ENCODE data around the gene GABBR2.
"Not testable (repeated sequence)": the region's sequence is repeated elsewhere in the genome, so short reads cannot be mapped to it uniquely, and the experiment has no call there.

GABBR2 gene

DNA sequence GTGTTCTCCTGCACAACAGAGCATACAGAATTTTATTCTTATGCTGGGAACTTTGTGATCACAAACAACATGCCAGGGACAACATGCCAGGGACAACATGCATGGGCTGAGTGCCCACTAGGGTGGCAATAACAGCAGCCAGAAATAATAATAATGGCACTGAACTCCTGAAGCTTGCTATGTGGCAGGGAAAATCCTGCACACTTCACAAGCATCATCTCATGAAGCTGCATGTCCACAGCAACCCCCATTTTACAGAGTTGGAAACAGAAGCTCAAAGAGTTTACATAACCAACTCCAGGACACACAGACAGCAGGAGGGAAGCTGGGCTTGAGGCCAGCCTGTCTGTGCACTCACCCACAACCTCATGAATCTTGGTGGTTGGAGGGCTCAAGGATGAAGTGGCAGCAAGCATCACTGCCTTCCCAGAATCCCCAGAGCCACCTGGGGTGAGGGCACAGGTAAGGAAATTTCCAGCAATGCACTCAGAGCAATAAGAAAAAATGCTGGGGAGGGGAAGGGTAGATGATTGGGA is 111.4 kb downstream of the GABBR2 start:
- Mint-ChIP-seq H3K27ac (no peak overlapping the region), H3K4me1 (ENCODE audit: low read depth) (no peaks in the 10 kb centered on the region), H3K27me3 (ENCODE audit: low read depth) (peaks cover 3% of the 10 kb centered on the region), H3K9me3 (no peaks in the 10 kb centered on the region), H3K36me3 (ENCODE audit: low read depth) (no peaks in the 10 kb centered on the region), H3K4me3 (no peak overlapping the region)
- no peak for DNase-seq (ENCODE audit: low spot score)

DNA sequence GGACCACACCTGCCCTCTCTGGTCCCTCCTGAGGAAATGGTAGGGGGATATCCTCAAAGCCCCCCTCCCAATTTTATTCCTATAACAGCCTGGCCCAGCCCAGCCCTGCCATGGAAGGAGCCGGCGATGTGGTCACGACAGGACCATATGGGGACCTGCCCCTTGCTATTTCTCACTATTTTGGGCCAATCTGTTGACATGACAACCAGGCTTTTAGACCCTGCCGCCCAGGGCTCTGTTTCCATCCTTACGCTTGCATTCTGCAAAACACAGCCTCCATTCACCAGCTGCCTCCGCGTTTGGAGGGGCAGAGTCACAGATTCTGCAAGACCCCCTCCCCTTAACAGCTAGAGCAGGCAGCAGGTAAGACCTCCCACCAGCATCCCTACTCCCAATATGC is 112.2 kb downstream of the GABBR2 start:
- Mint-ChIP-seq H3K27me3 (ENCODE audit: low read depth) (peaks cover 3% of the 10 kb centered on the region), H3K4me3 (no peak overlapping the region), H3K4me1 (ENCODE audit: low read depth) (no peaks in the 10 kb centered on the region), H3K9me3 (no peaks in the 10 kb centered on the region), H3K27ac (no peak overlapping the region), H3K36me3 (ENCODE audit: low read depth) (no peaks in the 10 kb centered on the region)
- no peak for DNase-seq (ENCODE audit: low spot score)

DNA sequence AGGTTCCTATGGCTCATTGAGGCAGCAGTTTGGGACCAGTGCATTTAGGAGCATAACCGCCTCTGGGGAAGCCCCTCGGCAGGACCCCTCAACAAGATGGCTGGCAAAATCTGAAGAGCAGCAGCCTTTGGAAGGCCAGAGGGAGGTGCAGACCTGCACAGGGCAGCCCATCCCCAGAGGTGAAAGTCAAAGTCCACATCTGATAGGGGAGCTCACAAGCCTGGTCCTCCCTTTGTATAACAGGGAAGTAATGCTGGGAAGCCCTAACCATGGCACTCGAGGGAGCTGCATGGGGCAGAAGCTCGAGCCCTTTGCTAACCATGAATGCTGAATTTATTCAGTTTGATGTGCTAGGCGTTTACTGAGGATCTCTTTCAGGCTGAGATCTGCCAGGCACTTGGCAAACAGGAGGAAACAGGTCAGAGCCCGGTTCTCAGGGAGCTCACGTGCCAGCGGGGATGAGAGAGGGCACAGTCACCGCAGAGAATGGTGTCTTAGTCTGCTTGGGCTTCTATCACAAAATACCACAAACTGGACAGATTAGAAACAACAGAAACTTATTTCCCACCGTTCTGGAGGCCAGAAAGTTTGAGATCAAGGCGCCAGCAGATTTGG is 114.1 kb downstream of the GABBR2 start:
- no peak overlapping the region for H3K4me3 Mint-ChIP-seq
- DNase-seq (ENCODE audit: low spot score), result no peak
- no peak overlapping the region for H3K27ac Mint-ChIP-seq
- no peaks in the 10 kb centered on the region for H3K4me1 Mint-ChIP-seq (ENCODE audit: low read depth)
- peaks cover 3% of the 10 kb centered on the region for H3K27me3 Mint-ChIP-seq (ENCODE audit: low read depth)
- no peaks in the 10 kb centered on the region for H3K36me3 Mint-ChIP-seq (ENCODE audit: low read depth)
- no peaks in the 10 kb centered on the region for H3K9me3 Mint-ChIP-seq

DNA sequence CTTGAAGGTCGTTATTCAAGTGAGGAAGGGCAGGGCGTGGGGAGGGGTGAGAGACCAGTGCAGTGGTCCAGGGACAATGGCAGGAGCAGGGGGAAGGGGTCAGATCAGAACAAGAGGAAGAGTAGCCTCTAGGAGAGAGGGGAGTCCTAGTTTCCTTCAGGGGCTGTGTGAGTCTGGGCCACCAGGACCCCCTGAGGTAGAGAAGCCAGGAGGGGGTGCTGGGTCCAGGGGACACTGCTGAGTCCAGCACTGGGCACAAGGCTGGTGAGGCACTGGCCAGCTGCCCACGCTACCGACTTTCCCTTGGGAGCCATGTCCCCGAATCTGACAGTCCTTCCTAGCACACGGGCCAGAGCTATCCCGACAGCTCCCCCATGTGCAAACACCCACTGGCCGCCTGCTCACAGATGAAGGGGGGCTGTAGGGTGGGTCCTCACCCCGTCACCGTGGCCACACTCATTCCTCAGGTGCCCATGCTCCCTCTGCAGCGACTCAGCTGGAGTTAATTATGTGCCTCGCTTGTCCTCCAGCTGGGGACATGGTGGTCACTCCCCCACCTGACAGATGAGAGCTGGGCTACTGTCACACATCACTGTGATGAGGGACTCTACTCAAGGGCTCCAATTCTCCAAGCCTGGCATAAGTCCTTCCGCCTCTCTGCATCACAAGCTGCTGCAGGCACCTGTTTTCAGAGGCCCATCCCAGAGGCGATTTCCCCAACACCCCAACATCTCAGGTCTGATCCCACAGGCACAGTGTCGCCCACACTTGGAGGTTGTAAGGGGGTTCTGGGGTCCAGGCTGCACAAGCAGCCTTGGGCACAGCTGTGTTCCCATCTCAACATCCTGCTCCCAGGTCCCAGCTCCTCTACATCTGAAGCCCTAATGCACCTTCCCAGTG is 115.1 kb downstream of the GABBR2 start:
- Mint-ChIP-seq H3K4me1 (ENCODE audit: low read depth) (no peaks in the 10 kb centered on the region), H3K27ac (no peak overlapping the region), H3K27me3 (ENCODE audit: low read depth) (peaks cover 7% of the 10 kb centered on the region), H3K36me3 (ENCODE audit: low read depth) (no peaks in the 10 kb centered on the region), H3K9me3 (no peaks in the 10 kb centered on the region), H3K4me3 (no peak overlapping the region)
- no peak for DNase-seq (ENCODE audit: low spot score)

DNA sequence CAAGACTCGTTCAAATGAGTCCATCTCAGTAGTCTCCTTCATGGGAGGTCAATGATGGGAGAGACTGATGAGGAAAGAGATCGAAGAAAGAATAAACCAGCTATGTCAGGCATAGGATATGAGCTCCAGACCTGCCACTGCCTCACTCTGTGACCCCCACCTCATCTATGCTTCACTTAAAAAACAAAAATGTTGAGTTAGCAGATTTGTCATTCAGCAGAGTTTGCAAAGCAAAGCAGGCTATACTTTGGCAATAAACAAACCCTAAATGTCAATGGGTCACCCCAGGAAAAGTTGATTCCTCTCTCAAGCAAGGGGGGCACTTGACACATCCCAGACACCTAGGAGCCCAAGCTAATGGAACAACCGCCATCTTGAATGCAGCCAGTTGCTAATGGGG is 117.0 kb downstream of the GABBR2 start:
- no peaks in the 10 kb centered on the region for H3K4me1 Mint-ChIP-seq (ENCODE audit: low read depth)
- DNase-seq (ENCODE audit: low spot score), result no peak
- H3K27ac Mint-ChIP-seq, result no peak overlapping the region
- H3K9me3 Mint-ChIP-seq, result no peaks in the 10 kb centered on the region
- peaks cover 12% of the 10 kb centered on the region for H3K27me3 Mint-ChIP-seq (ENCODE audit: low read depth)
- no peaks in the 10 kb centered on the region for H3K36me3 Mint-ChIP-seq (ENCODE audit: low read depth)
- no peak overlapping the region for H3K4me3 Mint-ChIP-seq

DNA sequence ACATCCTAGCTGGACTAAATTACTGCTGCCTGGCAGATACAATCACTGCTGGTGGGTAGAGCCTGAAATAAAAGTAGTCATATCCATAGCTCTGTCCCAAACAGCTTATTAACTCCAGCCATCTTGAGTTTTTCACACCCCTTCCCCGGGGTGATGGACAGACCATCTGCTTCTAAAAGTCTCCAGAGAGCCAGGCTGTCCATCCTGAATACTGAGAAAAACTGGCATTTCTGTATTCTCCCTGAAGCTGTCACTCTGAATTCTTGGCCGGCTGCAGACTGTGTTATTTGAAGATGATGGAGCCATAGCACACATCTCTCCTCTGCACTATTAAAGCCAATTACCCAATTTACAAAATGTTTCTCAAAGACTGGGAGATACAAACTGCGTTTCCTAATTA is 118.6 kb downstream of the GABBR2 start:
- Mint-ChIP-seq H3K4me1 (ENCODE audit: low read depth) (no peaks in the 10 kb centered on the region), H3K27me3 (ENCODE audit: low read depth) (peaks cover 14% of the 10 kb centered on the region), H3K27ac (no peak overlapping the region), H3K4me3 (no peak overlapping the region), H3K9me3 (no peaks in the 10 kb centered on the region), H3K36me3 (ENCODE audit: low read depth) (no peaks in the 10 kb centered on the region)
- no peak for DNase-seq (ENCODE audit: low spot score)

DNA sequence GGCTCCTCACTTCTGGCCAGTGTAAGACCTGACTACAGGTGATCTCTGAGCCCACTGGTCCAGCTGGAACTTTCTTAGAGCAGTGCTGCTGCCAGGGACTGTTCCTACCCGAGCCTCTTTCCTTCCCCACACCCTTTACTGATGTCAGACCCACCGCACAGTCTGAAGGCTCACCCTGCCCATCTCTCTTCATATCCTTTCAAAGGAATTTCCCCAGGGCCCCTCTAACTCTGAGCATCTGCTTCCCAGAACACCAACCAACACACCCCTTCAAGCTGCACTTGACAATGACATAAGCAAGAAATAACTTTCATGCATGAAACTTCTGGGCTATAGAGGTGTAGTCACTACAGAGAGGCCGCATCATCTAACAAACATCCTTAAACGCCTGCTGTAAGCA is 119.6 kb downstream of the GABBR2 start:
- H3K4me3 Mint-ChIP-seq, result no peak overlapping the region
- no peak for DNase-seq (ENCODE audit: low spot score)
- peaks cover 3% of the 10 kb centered on the region for H3K4me1 Mint-ChIP-seq (ENCODE audit: low read depth)
- no peak overlapping the region for H3K27ac Mint-ChIP-seq
- H3K36me3 Mint-ChIP-seq (ENCODE audit: low read depth), result no peaks in the 10 kb centered on the region
- H3K9me3 Mint-ChIP-seq, result no peaks in the 10 kb centered on the region
- H3K27me3 Mint-ChIP-seq (ENCODE audit: low read depth), result peaks cover 14% of the 10 kb centered on the region

DNA sequence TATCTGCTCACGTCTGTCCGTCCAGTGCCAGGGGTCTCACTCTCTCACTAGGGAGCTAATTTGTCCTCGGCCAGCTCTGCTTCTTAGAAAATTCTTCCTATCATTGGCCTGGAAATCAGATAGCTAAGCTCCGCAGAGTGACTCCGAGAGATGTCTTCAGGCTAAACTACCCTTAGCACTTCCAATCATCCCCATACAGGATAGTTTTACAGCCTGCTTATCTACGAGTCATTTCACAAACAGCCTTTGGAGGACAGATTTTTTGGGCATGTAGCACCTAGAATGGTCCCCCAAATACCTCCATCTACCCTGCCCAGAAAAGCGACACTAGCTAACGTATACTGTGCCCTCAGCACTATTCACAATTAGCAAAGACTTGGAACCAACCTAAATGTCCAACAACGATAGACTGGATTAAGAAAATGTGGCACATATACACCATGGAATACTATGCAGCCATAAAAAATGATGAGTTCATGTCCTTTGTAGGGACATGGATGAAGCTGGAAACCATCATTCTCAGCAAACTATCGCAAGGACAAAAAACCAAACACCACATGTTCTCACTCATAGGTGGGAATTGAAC is 123.8 kb downstream of the GABBR2 start:
- H3K27ac Mint-ChIP-seq; H3K4me1 Mint-ChIP-seq (ENCODE audit: low read depth); H3K36me3 Mint-ChIP-seq (ENCODE audit: low read depth); H3K4me3 Mint-ChIP-seq; H3K9me3 Mint-ChIP-seq; DNase-seq (ENCODE audit: low spot score): not testable (repeated sequence)
- H3K27me3 Mint-ChIP-seq (ENCODE audit: low read depth), result peaks cover 38% of the 10 kb centered on the region

DNA sequence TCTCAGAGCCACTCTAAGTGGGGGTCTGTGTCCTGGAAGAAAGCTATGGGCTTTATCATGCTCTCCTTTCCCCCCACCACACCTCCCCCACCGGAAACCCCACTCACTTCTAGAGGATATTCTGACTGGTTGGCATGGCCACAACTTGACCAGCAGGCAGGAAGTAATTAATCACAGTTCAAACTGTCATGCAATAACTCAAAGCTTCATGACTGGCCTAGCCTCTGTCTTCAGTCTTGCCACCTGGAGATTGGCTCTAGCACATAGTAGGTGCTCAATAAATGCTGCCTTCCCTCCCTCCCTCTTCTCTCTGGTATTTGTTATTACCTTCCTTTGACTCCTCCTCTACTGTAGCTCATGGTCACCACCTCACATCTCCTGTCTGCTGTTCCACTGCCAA is 124.7 kb downstream of the GABBR2 start:
- Mint-ChIP-seq H3K4me1 (ENCODE audit: low read depth) (peaks cover 3% of the 10 kb centered on the region), H3K36me3 (ENCODE audit: low read depth) (no peaks in the 10 kb centered on the region), H3K9me3 (no peaks in the 10 kb centered on the region), H3K27ac (no peak overlapping the region), H3K27me3 (ENCODE audit: low read depth) (peaks cover 41% of the 10 kb centered on the region), H3K4me3 (no peak overlapping the region)
- DNase-seq (ENCODE audit: low spot score), result no peak

DNA sequence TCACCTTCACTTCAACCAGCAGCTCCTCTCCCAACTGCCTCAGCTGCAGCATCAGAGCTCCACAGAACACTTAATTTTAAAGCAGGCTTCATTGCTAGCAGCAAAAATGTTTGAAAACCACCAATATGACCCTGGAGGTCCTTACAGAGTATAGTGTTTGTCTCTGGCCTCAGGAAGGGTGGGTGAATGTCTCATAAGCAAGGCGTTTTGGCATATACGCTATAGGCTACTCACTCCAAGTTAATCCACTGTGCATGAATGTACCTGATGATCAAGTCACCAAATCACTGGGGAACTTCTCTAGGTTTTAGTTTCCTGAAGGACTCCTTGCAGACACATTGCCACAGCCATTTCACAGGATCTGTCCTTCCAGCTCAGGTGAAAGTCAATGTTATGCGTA is 125.3 kb downstream of the GABBR2 start:
- no peak for DNase-seq (ENCODE audit: low spot score)
- H3K27me3 Mint-ChIP-seq (ENCODE audit: low read depth), result peaks cover 44% of the 10 kb centered on the region
- no peaks in the 10 kb centered on the region for H3K36me3 Mint-ChIP-seq (ENCODE audit: low read depth)
- H3K9me3 Mint-ChIP-seq, result no peaks in the 10 kb centered on the region
- H3K4me1 Mint-ChIP-seq (ENCODE audit: low read depth), result peaks cover 3% of the 10 kb centered on the region
- H3K4me3 Mint-ChIP-seq, result no peak overlapping the region
- no peak overlapping the region for H3K27ac Mint-ChIP-seq

DNA sequence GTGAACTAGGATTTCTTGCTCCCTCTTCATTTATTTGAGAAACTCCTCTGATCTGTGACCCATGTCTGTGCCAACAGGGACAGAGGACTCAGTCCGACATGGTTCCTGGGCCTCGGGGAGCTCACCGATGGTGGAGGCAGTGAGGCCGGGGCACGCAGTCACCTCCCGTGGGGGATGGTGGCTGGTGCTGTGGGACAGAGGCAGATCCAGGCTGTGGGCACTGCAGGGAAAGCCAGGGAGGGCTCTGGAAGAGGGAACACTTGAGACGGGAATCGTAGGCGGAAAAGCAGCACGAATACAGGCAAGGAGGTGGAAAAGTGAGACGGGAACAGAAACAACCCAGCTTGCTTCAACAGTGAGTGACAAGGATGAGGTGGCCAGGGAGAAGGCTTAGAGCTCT is 127.8 kb downstream of the GABBR2 start:
- no peaks in the 10 kb centered on the region for H3K36me3 Mint-ChIP-seq (ENCODE audit: low read depth)
- H3K27ac Mint-ChIP-seq, result no peak overlapping the region
- peaks cover 51% of the 10 kb centered on the region for H3K27me3 Mint-ChIP-seq (ENCODE audit: low read depth)
- H3K4me3 Mint-ChIP-seq, result no peak overlapping the region
- peaks cover 8% of the 10 kb centered on the region for H3K4me1 Mint-ChIP-seq (ENCODE audit: low read depth)
- no peaks in the 10 kb centered on the region for H3K9me3 Mint-ChIP-seq
- no peak for DNase-seq (ENCODE audit: low spot score)

DNA sequence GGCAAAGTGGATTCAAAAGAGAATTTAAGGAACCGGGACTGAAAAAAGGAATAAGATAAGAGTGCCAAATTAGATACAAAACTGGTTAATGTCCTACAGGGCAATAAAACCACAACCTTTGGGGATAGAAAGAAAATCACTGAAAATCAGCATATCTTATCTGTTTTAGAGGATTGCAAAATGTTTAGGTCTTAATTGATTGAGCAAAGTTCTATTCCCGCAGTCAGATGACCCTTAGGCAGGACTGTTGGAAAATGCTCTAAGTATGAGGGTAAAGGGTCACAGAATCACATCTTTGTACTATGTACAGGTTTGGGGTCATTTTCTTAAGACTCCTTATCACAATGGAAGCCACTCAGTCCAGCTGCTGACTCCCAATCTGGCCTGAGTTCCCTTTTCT is 129.0 kb downstream of the GABBR2 start:
- no peak overlapping the region for H3K27ac Mint-ChIP-seq
- no peak for DNase-seq (ENCODE audit: low spot score)
- peaks cover 20% of the 10 kb centered on the region for H3K4me1 Mint-ChIP-seq (ENCODE audit: low read depth)
- H3K27me3 Mint-ChIP-seq (ENCODE audit: low read depth), result peaks cover 55% of the 10 kb centered on the region
- H3K9me3 Mint-ChIP-seq, result no peaks in the 10 kb centered on the region
- no peaks in the 10 kb centered on the region for H3K36me3 Mint-ChIP-seq (ENCODE audit: low read depth)
- no peak overlapping the region for H3K4me3 Mint-ChIP-seq

DNA sequence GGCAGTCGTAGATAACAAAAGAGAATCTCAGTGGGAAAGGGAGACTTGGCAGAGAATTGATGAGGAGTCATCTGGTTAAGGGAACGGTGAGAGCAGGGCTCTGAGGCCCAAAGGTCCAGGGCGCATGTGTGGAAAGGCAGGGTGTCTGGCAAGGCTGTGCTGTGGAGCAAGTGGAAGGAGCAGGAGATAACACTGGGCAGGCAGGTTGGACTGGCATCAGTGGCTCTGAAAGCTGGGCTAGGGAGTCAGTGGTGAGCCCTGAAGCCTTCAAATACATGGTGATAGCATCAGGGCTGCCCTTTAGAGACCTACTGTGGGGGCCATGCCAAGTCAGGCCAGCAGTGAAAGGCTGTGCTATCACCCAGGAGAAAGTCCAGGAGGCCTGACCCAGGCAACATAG is 131.3 kb downstream of the GABBR2 start:
- no peak overlapping the region for H3K27ac Mint-ChIP-seq
- H3K4me1 Mint-ChIP-seq (ENCODE audit: low read depth), result peaks cover 16% of the 10 kb centered on the region
- peaks cover 55% of the 10 kb centered on the region for H3K27me3 Mint-ChIP-seq (ENCODE audit: low read depth)
- no peak overlapping the region for H3K4me3 Mint-ChIP-seq
- no peak for DNase-seq (ENCODE audit: low spot score)
- no peaks in the 10 kb centered on the region for H3K9me3 Mint-ChIP-seq
- no peaks in the 10 kb centered on the region for H3K36me3 Mint-ChIP-seq (ENCODE audit: low read depth)

DNA sequence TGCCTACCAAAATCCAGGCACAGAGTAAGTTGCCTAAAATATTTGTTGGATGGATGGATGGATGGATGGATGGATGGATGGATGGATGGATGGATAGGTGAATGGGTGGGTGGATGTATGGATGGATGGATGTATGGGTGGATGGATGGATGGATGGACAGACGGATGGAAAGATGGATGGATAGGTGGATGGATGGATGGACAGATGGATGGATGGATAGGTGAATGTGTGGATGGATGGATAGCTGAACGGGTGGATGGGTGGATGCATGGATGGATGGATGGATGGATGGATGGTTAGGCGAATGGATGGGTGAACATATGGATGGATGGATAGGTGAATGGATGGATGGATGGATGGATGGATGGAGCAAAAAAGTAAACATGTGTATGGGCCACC is 131.9 kb downstream of the GABBR2 start:
- Mint-ChIP-seq H3K4me3 (no peak overlapping the region), H3K9me3 (no peaks in the 10 kb centered on the region), H3K36me3 (ENCODE audit: low read depth) (no peaks in the 10 kb centered on the region), H3K27me3 (ENCODE audit: low read depth) (peaks cover 49% of the 10 kb centered on the region), H3K4me1 (ENCODE audit: low read depth) (peaks cover 16% of the 10 kb centered on the region), H3K27ac (no peak overlapping the region)
- no peak for DNase-seq (ENCODE audit: low spot score)
